ENCODE results near the gene ADCY2.

The ADCY2 gene

GRCh38 chr5:7548596-7548995, 152.7 kb downstream of the ADCY2 start:
- TF ChIP-seq, protein P1, sequence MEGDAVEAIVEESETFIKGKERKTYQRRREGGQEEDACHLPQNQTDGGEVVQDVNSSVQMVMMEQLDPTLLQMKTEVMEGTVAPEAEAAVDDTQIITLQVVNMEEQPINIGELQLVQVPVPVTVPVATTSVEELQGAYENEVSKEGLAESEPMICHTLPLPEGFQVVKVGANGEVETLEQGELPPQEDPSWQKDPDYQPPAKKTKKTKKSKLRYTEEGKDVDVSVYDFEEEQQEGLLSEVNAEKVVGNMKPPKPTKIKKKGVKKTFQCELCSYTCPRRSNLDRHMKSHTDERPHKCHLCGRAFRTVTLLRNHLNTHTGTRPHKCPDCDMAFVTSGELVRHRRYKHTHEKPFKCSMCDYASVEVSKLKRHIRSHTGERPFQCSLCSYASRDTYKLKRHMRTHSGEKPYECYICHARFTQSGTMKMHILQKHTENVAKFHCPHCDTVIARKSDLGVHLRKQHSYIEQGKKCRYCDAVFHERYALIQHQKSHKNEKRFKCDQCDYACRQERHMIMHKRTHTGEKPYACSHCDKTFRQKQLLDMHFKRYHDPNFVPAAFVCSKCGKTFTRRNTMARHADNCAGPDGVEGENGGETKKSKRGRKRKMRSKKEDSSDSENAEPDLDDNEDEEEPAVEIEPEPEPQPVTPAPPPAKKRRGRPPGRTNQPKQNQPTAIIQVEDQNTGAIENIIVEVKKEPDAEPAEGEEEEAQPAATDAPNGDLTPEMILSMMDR (conservative IDR thresholded peaks at IDR 0.05; ENCODE audit: low read depth, low read length), result no peak
- no peak overlapping the region for H3K27ac ChIP-seq
- no peak overlapping the region for H3K4me2 ChIP-seq
- H3K27me3 ChIP-seq (ENCODE audit: insufficient read depth, low read depth), result no peaks in the 10 kb centered on the region
- H2AFZ ChIP-seq (ENCODE audit: low read depth), result no peak overlapping the region
- H3K9ac ChIP-seq, result no peak overlapping the region
- no peaks in the 10 kb centered on the region for H3K36me3 ChIP-seq (ENCODE audit: insufficient read depth)
- H3K4me1 ChIP-seq (ENCODE audit: low read depth, poor library complexity, severe bottlenecking), result no peaks in the 10 kb centered on the region
- no peaks in the 10 kb centered on the region for H3K79me2 ChIP-seq (ENCODE audit: insufficient read depth, low read depth)
- no peak overlapping the region for H3K4me3 ChIP-seq (IDR thresholded peaks at IDR 0.05; ENCODE audit: insufficient read depth, low read depth, low read length)
- H4K20me1 ChIP-seq (ENCODE audit: insufficient read depth), result no peaks in the 10 kb centered on the region

- no peaks in the 10 kb centered on the region for H3K79me2 ChIP-seq (ENCODE audit: insufficient read depth, low read depth)
Observed at GRCh38 chr5:7565559-7565958, 169.6 kb downstream of the ADCY2 start.

DNA sequence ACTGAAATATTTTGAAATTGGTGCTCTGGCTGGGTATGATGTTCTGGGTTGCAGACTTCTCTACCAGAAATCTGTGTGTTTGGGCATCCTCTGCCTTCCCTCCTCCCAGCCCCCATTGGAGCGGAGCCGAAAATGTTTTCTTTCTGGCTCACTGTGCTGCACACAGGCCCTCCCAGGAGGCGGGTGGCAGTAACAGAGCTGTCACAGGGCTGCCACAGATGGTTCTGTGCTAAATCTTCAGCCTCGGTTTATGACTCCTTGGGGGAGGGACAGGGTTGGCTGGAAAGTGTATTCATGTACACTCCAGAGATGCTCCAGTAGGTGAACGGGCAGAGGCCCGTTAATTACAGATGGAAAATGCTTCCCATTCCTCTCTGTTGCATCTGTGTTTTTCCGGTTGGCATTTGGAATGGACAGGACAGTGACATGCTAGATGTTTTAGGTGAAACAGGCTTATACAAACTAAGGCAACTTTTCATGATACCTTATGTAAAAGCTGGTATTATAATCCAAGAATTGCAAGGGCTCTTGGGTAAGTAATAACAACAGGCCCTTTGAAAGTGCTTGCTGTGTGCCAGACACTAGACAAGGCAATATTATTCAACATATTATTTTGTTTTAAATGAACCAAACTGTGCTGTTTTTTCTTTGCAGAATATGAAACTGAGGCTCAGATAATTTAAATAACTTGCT, 180.2 kb downstream of the ADCY2 start:
- H2AFZ ChIP-seq (ENCODE audit: low read depth), result no peak overlapping the region
- H3K9ac ChIP-seq, result no peak overlapping the region
- TF ChIP-seq, protein P1 (conservative IDR thresholded peaks at IDR 0.05; ENCODE audit: low read depth, low read length), result no peak
- H3K79me2 ChIP-seq (ENCODE audit: insufficient read depth, low read depth), result no peaks in the 10 kb centered on the region
- H3K27me3 ChIP-seq (ENCODE audit: insufficient read depth, low read depth), result no peaks in the 10 kb centered on the region
- no peak overlapping the region for H3K27ac ChIP-seq
- no peaks in the 10 kb centered on the region for H3K4me1 ChIP-seq (ENCODE audit: low read depth, poor library complexity, severe bottlenecking)
- no peak overlapping the region for H3K4me3 ChIP-seq (IDR thresholded peaks at IDR 0.05; ENCODE audit: insufficient read depth, low read depth, low read length)
- no peaks in the 10 kb centered on the region for H4K20me1 ChIP-seq (ENCODE audit: insufficient read depth)
- H3K4me2 ChIP-seq, result no peak overlapping the region
- H3K36me3 ChIP-seq (ENCODE audit: insufficient read depth), result no peaks in the 10 kb centered on the region

More at GRCh38 chr5:7565559-7565958, 169.6 kb downstream of the ADCY2 start:
- Histone ChIP-seq H3K27me3 (ENCODE audit: insufficient read depth, low read depth) (no peaks in the 10 kb centered on the region), H3K27ac (no peak overlapping the region), H3K4me3 (IDR thresholded peaks at IDR 0.05; ENCODE audit: insufficient read depth, low read depth, low read length) (no peak overlapping the region), H3K9ac (no peak overlapping the region), H2AFZ (ENCODE audit: low read depth) (no peak overlapping the region), H3K36me3 (ENCODE audit: insufficient read depth) (no peaks in the 10 kb centered on the region), H3K4me2 (no peak overlapping the region), H4K20me1 (ENCODE audit: insufficient read depth) (no peaks in the 10 kb centered on the region), H3K4me1 (ENCODE audit: low read depth, poor library complexity, severe bottlenecking) (no peaks in the 10 kb centered on the region)
- TF ChIP-seq, protein P1 (conservative IDR thresholded peaks at IDR 0.05; ENCODE audit: low read depth, low read length), result no peak

- H3K4me2 ChIP-seq, result no peak overlapping the region
- no peaks in the 10 kb centered on the region for H3K27me3 ChIP-seq (ENCODE audit: insufficient read depth, low read depth)
- H3K36me3 ChIP-seq (ENCODE audit: insufficient read depth), result no peaks in the 10 kb centered on the region
- TF ChIP-seq, protein P1 (conservative IDR thresholded peaks at IDR 0.05; ENCODE audit: low read depth, low read length), result no peak
- H3K4me1 ChIP-seq (ENCODE audit: low read depth, poor library complexity, severe bottlenecking), result no peaks in the 10 kb centered on the region
- no peak overlapping the region for H3K4me3 ChIP-seq (IDR thresholded peaks at IDR 0.05; ENCODE audit: insufficient read depth, low read depth, low read length)
- H3K27ac ChIP-seq, result no peak overlapping the region
- H2AFZ ChIP-seq (ENCODE audit: low read depth), result no peak overlapping the region
- no peaks in the 10 kb centered on the region for H3K79me2 ChIP-seq (ENCODE audit: insufficient read depth, low read depth)
- H4K20me1 ChIP-seq (ENCODE audit: insufficient read depth), result no peaks in the 10 kb centered on the region
- H3K9ac ChIP-seq, result no peak overlapping the region
Observed at GRCh38 chr5:7577381-7577780, 181.4 kb downstream of the ADCY2 start.

Data from KMS-11 (cell line).